Measurements from ENCODE around the gene RPTOR.

The RPTOR gene

GRCh38 chr17:80649200-80649644 is 104.6 kb downstream of the RPTOR start:
- peak in 1 of 2 experiments; percentile 26 for DNase-seq

- DNase-seq = peak; percentile 75 to 81
Observed at GRCh38 chr17:80649672-80650330, 105.2 kb downstream of the RPTOR start.

DNA sequence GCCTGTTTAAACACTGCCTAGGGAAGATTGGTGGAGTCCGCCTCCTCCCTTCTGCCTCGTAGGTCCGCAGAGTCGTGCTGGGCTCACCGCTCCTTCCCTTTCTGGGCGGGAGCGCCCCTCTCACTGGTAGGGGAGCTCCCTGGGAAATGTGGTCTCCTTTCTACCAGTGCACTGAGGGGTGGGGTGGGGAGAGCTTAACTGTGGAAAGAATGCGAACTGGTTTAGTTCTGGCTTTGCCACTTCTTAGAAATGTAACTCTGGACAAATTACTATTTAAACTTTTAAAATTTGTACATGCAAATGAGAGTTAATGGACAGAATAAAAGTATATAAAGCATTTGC is 105.7 kb downstream of the RPTOR start:
- DNase-seq = no peak

- no peak for DNase-seq
Observed at GRCh38 chr17:80650751-80651518, 106.3 kb downstream of the RPTOR start.

GRCh38 chr17:80652756-80653330 is 108.2 kb downstream of the RPTOR start:
- DNase-seq = no peak

DNA sequence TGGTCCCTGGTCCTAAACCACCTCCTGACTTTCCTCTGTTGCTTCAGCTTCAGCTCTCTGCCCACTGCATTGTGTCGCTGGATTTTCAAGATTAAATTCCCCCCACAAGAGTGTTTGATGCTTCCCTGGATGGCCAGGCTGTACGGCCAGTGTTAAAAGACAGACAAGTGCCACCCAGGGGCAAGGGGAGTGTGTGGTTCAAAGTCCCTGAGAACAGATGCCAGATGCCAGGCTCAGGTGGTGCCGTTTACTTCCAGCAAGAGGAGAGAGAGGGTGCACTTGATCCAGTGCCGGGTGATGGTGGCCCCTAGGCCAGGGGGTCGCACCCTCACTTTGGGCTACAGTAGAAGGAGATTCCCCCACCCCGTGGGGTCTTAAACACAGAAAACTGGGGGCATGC is 109.2 kb downstream of the RPTOR start:
- no peak for DNase-seq

GRCh38 chr17:80655608-80656007 is 111.0 kb downstream of the RPTOR start:
- DNase-seq = no peak

GRCh38 chr17:80656590-80656989 is 112.0 kb downstream of the RPTOR start:
- no peak for DNase-seq

DNA sequence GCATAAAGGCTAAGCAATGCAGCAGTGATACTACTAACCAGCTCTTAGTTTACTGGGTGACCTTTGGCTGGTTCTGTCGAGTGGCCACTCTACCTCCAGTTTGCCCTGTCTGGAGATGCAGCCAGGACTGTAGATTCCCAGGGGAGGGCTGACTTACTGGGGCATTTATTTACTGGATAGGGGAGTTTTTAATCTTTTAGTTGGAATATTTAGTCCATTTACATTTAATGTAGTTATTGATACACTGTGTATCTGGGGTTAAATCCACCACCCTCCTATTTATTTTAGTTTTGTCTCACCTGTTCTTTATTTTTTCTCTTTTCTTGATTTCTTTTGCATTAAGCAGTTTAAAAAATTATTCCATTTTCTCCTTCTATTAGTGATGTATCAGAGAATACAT is 112.9 kb downstream of the RPTOR start:
- DNase-seq = no peak

DNA sequence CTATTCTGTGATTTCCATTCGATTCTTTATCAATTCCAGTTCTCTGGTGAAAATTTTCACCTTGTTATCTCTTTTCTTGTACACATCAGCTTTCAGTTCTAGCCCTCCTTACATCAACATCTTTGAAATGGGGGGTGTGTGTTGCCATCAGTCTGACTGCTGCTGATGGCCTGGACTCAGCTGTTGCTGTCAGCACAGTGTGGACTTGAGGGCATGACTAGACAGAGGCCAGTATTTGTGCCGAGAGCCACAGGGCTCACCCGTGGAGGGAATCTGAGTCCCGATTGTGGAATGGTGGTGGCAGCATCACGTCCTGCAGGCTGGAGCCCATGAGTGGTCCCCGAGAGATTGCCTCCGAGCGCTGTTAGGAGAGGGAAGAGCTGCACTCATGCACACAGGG is 114.2 kb downstream of the RPTOR start:
- no peak for DNase-seq

- no peak for DNase-seq
Observed at GRCh38 chr17:80659651-80660050, 115.0 kb downstream of the RPTOR start.

- no peak for DNase-seq
Observed at GRCh38 chr17:80660527-80661198, 116.0 kb downstream of the RPTOR start.

DNA sequence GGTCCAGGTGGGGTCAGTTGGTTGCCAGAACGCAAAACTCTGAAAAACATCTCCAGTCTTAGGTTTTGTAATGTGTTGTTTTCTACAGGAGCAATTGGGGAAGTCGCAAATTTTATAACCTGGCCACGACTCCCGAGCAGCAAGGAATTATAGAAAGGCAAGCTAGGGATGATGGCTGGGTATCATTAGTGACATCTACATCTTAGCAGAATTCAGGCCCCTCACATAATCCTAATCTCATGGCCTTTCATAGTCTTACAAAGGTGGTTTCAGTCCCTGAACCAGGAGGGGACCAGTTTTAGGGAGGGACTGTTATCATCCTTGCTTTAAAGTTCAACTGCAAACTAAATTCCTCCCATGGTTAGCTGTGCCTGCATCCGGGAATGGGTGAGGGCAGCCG is 117.9 kb downstream of the RPTOR start:
- no peak for DNase-seq

DNA sequence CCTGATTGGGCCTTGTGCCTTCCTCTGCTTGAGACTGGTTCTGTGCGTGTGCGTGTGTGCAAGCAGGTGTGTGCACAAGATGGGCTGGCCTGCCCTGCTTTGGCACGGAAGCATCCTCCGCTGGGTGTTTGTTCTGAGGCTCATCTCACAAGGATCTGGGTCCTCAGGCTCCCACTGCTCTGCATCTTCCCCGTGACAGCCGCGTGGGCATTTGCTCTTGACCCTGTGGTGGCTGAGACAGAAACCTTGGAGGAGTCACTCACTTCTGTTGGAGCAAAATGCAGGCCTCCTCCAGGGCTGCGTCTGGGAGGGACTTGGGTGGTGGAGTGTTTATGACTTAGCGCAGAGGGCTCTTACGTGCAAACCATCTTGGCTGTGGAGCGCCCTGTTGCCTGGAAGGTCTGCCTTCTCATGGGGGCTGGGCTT is 119.2 kb downstream of the RPTOR start:
- DNase-seq = peak in 1 of 2 experiments; percentile 9

- DNase-seq = no peak
Observed at GRCh38 chr17:80664217-80664790, 119.7 kb downstream of the RPTOR start.

DNA sequence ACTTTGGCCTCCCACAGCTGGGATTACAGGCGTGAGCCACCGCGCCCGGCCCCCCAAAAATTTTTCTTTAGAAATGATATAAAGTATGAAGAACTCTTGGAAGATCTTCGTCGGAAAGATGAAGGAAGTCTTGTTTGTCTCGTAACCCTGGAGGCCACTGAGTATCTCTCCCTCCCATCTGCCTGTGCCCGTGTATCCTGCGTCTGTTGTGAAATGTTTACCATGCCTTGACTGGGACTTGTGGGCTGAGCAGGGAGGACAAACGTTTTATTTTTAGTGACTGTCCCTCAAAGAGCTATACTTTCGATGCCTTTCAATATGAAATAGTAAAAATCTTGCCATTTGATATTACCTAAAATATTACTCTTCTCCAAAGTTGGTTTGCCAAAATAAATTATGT is 121.2 kb downstream of the RPTOR start:
- DNase-seq = no peak

- no peak for DNase-seq
Observed at GRCh38 chr17:80666867-80667266, 122.2 kb downstream of the RPTOR start.

GRCh38 chr17:80667462-80668277 is 123.0 kb downstream of the RPTOR start:
- no peak for DNase-seq

DNA sequence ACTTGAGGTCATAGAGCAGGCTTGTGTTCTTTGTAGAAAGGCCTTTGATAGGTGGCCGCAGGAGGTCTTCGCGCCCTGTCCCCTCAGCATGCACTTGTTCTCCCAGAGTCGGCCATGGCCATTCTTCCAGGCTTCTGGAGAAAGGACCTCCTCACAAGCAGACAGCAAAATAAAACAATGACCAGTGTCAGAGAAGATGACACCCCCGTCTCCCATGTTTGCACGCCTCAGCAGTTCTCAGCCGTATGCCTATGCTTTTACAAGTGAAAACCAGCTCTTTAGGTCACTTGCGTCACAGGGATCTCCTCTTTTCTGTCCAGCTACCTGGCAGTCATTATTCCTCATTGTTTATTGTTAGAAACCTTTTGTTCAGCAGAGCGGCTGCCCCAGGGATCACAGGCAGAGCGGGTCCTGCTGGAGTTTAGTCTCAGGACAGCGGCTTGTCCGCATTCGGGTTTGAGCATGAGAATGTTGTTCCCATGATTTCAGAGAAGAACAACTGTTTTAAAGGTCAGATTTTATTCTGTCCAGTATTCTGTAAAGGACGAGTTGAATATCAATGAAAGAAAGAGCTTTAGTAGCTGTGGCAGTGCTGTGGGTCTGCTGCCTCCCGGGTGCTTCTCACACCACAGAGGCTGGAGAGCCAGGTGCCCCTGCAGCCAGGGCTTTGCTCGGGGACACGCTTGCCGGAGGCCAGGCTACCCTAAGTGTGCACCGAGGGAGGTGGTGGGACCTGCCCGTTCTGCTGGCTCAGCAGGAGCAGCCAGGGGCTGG is 123.9 kb downstream of the RPTOR start:
- DNase-seq = no peak

GRCh38 chr17:80671039-80671824 is 126.6 kb downstream of the RPTOR start:
- DNase-seq = no peak

DNA sequence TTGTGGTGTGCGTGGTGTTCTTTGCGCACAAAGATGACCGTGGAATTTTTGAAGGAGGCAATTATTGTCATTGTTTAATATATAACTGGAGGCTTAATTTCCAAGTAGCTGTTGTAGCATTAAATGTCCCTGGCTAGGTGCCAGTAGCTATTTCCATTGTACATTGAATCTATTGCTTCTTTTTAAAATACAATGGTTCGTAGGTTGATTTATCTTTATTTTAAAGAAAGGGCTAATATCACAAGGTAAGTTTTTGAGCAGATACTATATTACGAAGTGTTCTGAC is 127.1 kb downstream of the RPTOR start:
- DNase-seq = no peak
